Activated B cell treated with CpG ODN at 0.5 μM for 24 hours (primary cell): Measurements from ENCODE around the gene TOGARAM2. TPM values are rescaled to one million over a fixed set of nuclear protein-coding genes. Genes with fewer than 3 reads are reported as not detected.

Source experiments
- total RNA-seq: library from RNA; stranded (reverse); gene quantifications from 2 replicates; pipeline ENCODE4 v1.2.3, GENCODE V29; 2022

TOGARAM2 gene
- total RNA-seq, 1 donor from 2014 or later = not detected

Other genes with a start within 250 kb of the TOGARAM2 start
- gene PPP1CB, start 229.5 kb upstream of the TOGARAM2 start, total RNA-seq = 130 and 135 TPM in 2 replicates
- gene SPDYA, start 170.5 kb upstream of the TOGARAM2 start, total RNA-seq = 1.6 and 2.1 TPM in 2 replicates
- gene TRMT61B, start 111.0 kb upstream of the TOGARAM2 start, total RNA-seq = 16.8 and 18.0 TPM in 2 replicates
- 86.6 and 98.8 TPM in 2 replicates for gene WDR43, start 86.6 kb upstream of the TOGARAM2 start, total RNA-seq
- gene PCARE, start 93.2 kb downstream of the TOGARAM2 start, total RNA-seq = not detected in 2 replicates
- 5.7 and 5.8 TPM in 2 replicates for gene CLIP4, start 134.1 kb downstream of the TOGARAM2 start, total RNA-seq